ENCODE data around the gene CASTOR2. TPM values are rescaled to one million over a fixed set of nuclear protein-coding genes. Genes with fewer than 3 reads are reported as not detected.
"Not testable (repeated sequence)": the region's sequence is repeated elsewhere in the genome, so short reads cannot be mapped to it uniquely, and the experiment has no call there.

CASTOR2 gene
- total RNA-seq (2014; rRNA removed; shearing (Covaris generic)): 1.3 and 1.5 TPM in 2 replicates

DNA sequence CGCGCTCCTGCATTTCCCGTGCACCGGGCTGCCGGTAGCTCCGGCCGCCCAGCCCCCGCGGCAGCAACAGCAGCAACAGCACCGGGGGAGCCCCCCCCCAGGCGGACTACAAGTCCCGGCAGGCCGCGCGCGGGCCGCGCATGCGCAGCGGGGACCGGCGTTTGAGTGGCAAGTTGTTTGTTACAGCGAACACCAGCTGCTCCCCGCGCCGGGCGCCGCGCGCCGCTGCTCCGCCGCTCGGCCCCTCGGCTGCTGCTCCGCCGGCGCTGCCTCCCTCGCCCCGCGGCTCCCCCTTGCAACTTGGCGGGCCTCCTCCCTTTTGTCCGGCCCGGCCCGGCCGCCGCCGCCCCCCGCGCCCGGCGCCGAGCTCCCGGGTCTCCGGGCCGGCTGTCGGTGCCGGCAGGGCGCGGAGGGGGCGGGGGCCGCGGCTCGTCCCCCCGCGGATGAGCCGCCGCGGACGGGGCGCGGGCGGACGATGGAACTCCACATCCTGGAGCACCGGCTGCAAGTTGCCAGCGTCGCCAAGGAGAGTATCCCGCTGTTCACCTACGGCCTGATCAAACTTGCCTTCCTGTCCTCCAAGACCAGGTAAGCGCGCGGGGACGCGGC, at the start of gene CASTOR2:
CASTOR2 (plus strand) TSS at position 195 of the 609 bp plus-strand sequence; CDS start at position 476, 281 bp downstream.
- not testable (repeated sequence) for DNase-seq (ENCODE audit: low read depth)

- DNase-seq (ENCODE audit: low read depth): not testable (repeated sequence)
These were observed 42.1 kb upstream of the CASTOR2 start for GRCh38 chr7:74922321-74922890.

- DNase-seq (ENCODE audit: low read depth): not testable (repeated sequence)
These were observed 40.9 kb upstream of the CASTOR2 start for GRCh38 chr7:74923644-74924043.

- DNase-seq (ENCODE audit: low read depth): not testable (repeated sequence)
These were observed 37.5 kb upstream of the CASTOR2 start for GRCh38 chr7:74926968-74927367.

DNA sequence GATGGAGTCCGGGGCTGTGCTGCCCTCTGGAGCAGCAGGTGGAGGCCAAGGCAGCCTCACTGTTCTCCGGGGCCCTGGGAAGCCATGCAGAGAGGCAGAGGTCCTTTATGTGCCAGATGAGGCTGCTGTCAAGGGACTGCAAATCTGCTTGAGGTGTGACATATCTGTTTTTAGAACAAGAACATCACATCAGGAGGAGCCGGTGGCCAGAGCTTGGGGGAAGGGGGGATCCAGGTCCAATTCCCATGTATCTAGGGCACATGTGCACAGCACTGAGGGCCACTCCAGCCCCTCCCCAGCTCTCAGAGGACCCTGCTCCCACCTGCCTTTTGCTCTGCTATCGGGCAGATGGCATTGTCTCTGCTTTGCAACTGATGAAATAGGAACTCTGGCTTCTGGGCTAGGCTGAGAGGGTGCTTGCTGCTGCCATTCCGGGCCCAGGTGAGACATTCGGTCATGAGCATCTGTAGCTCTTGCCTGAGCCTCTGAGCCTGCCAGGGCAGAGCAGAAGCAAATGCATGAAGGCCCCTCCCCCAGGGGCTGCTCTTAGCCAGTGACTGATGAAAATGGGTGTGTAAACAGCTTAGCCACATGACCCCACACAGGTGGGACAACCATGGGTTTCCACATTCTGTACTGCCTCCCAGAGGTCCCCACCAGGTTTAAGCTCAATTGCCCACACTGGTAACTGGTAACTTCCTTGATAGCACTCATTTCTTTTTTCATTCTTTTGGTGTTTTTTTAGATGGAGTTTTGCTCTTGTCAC, 32.8 kb upstream of the CASTOR2 start:
- DNase-seq (ENCODE audit: low read depth): not testable (repeated sequence)

DNA sequence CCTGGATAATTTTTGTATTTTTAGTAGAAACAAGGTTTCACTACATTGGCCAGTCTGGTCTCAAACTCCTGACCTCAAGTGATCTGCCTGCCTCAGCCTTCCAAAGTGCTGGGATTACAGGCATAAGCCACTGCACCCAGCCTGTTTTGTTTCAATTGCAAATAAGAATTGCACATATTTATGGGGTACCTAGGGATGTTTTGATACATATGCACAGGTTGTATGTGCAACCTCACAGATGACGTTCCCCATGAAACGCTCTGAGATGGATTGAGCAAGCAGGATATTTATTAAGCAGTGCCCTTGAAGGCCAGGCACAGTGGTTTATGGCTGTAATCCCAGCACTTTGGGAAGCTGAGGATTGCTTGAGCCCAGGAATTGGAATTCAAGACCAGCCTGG, 25.1 kb upstream of the CASTOR2 start:
- not testable (repeated sequence) for DNase-seq (ENCODE audit: low read depth)

- not testable (repeated sequence) for DNase-seq (ENCODE audit: low read depth)
These were observed 23.0 kb upstream of the CASTOR2 start for GRCh38 chr7:74941302-74942069.

DNA sequence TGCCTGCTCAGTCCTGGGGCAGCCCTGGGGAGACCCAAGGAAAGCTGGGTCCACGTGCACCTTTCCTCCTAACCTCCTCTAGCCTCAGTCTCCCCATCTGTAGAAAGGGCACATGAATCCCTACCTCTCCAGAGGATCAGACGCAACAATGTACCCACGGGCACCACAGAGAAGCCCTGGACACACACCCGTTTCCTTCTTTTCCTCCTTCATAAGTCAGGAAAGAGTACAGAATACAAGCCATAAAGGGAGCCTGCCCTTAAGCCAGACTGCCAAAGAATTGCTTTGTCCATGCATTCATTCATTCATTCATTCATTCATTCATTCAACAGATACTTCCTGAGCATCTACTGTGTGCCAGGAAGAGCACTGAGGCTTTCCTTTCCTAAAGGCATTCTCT, 20.6 kb upstream of the CASTOR2 start:
- not testable (repeated sequence) for DNase-seq (ENCODE audit: low read depth)

DNA sequence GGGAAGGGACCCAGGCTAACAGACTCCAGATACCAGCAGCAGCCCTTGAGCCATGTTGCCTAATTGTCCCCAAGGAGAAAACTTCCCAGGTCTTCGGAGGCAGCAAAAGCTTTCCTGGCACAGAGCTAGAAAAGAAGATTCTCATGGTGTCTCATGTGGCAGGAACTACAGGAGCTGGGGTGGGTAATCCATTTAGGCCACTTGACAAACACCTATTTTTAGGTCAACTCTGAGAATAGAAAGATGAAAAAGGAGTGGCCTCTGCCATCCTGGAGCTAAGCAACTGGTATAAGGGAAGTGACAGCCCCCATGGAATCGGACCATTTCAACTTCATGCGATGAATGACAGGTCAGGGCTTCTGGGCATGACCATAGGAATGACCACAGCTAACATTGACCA, 16.8 kb upstream of the CASTOR2 start:
- DNase-seq (ENCODE audit: low read depth): not testable (repeated sequence)

- DNase-seq (ENCODE audit: low read depth): not testable (repeated sequence)
These were observed 10.7 kb upstream of the CASTOR2 start for GRCh38 chr7:74953774-74954173.

DNA sequence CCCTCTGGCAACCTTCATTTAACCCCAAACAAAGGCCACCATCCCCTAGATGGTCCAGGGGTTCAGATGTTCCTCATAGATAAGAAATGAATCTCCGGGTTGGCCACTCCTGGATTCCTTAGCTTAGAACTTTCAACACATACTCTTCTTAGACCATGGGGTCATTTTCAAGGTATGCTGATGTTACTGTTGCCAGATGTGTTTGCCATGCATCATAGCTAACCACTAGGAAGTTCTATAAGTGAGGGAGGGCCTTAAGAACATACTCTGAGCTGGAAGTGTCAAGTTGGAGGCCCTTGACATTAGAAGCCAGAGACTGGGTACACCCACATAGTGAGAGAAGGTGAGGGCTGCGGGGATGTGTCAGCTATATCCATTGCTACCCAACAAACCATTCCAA, 6.2 kb upstream of the CASTOR2 start:
- DNase-seq (ENCODE audit: low read depth): not testable (repeated sequence)

DNA sequence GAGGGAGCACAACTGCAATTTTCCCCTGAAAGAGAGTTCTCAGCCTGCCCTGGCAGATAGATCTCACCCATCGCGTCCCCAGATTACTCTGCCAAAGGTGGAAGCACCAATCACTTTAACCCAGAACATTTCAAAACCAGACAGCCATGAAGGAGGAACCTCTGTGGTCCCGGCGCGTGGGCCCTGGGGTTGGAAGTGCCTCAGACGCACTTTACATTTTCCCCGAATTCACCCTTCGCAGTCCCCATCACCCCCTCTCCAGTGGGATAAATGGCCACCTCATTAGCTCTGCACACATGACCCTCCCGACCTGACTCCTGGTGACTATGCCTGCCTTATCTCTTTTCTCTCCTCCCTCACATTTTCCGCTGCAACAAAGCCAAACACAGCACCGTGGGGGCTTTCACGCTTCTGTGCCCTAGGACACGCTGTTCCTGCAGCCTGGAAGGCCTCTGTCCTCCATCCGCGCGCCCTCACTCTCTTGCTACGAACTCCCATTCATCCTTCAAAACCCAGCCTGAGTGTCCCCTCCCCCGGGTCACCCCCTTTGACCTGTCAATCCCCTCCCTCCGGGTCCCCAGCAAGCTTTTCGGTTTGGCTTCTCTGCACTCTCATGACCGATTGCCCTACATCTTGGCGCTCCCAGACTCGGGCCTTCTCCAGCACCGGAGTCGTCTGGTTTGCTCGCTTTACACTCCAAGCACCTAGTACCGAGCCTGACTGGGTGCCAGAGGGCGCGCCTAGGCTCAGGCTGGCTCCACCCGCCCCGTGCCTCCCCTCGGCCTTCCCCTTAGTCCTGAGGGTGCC, 598 bp upstream of the CASTOR2 start:
- not testable (repeated sequence) for DNase-seq (ENCODE audit: low read depth)

DNA sequence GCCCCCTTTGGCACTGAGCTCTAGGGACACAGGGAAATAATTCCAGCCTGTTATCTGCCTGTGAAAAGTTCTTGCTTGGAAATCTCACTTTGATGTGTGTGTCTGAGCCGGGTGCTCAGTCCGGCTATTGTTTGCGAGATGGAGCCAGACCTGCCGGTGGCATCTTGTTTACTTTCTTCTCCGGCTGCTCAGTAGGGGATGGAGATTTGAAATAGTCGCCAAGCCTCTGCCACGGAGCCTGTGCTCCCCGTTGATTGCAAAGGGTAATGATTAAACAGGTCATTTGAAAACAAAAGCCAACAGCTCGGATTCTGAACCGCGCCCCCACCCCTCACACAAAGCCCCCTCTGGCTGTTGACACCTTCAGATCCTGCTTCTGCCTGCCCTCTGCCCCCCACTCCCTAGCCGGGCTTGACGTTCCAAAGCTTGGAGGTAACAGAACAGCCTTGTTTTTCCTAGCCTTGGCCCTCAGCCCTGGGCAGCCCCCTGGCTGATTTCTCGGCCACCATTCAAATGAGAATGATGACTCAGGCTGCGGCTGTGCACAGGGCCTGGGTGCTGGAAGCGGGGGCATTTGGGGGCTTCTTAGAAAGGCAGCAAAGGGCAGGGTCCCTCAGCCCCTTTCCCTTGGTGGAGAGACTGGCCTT, 1.8 kb downstream of the CASTOR2 start:
- not testable (repeated sequence) for DNase-seq (ENCODE audit: low read depth)

DNA sequence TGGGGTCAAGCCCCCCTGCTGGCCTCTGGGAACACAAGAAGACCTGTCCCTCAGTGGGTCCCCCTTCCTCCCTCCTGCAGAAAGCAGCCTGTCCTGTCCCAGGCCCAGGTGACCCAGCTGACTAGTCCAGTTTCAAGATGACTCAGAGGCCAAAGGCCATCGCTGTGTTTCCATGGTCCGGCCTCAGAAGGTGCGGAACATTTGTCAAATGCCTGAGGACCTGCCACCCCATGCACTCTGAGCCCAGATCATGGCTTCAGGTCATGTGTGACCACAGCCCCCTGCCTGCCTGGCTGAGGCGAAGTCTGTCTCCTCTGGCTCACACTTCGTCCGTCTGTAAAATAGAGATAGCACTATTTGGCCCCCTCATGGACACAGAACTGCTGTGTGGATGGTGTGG, 2.4 kb downstream of the CASTOR2 start:
- DNase-seq (ENCODE audit: low read depth): not testable (repeated sequence)

DNA sequence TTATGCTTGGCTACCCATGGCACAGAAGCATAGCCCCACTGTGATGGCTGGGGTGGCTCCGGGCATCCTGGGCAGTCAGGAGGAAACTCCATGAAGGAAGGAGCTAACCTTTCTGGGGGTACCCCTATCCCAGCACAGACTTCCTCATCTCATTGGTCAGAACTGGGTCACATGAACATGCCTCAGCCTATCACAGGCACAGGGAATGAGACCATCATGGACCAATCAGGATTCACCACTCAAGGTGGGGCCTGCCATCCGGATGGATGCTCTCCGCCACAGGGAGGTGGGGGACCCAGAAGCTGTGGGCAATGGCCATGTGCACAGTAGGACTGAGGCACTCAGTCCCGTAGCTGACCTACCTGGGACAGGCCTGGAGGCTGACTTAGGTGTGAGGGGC, 6.9 kb downstream of the CASTOR2 start:
- not testable (repeated sequence) for DNase-seq (ENCODE audit: low read depth)

DNA sequence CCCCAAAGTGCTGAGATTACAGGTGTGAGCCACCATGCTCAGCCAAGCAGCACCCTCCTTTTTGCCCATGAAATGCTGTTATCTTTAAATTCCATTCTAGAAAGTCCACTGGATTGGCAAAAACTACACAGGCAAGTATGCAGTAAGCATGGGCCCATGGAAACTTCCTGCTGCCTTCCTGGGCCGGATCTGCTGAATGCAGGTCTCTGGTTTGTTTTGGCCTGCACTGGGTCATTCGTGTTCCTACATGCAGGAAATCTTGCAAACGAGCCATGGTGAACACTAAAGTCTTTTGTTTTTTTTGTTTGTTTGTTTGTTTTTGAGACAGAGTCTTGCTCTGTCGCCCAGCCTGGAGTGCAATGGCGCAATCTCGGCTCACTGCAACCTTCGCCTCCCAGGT, 7.9 kb downstream of the CASTOR2 start:
- not testable (repeated sequence) for DNase-seq (ENCODE audit: low read depth)

GRCh38 chr7:74975959-74976358, 11.5 kb downstream of the CASTOR2 start:
- DNase-seq (ENCODE audit: low read depth): not testable (repeated sequence)

- DNase-seq (ENCODE audit: low read depth): not testable (repeated sequence)
These were observed 13.0 kb downstream of the CASTOR2 start for GRCh38 chr7:74977523-74977922.

DNA sequence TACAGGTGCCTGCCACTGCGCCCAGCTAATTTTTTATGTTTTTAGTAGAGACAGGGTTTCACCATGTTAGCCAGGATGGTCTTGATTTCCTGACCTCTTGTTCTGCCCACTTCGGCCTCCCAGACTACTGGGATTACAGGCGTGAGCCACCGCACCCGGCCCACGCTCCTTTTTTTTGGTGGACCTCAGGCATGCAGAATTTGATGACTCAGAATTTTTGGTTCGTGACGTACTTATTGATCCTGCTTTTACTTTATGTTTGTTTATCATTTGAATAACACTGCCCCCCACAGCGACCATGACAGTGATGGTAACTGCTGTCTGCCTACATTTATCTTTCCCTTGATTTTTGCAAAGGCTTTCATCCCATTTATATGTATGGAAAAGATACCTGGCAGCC, 23.9 kb downstream of the CASTOR2 start:
- DNase-seq (ENCODE audit: low read depth): not testable (repeated sequence)

DNA sequence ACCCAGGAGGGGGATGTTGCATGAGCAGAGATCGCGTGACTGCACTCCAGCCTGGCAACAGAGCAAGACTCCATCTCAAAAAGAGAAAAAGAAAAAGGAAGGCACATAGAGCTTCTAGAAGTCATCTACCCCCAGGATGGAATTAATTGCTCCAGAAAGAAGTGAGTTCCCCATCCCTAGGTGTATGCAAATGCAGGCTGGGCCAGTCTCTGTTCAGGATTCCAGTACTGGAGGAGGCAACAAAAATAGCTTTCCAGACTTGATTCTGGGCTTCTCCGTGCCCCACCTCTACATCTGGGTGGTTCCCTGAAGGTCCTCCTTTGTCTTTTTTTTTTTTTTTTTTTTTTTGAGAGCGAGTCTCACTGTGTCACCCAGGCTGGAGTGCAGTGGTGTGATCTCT, 28.6 kb downstream of the CASTOR2 start:
- DNase-seq (ENCODE audit: low read depth): no peak
